HG02588 (cell line): ENCODE data around the gene CENPB.

Source experiments
- ATAC-seq: cut with Tn5 transposase; IDR thresholded peaks from one replicate; pipeline ENCODE4 v1.9.1; 2021; ENCODE audit warnings: mild to moderate bottlenecking, moderate library complexity; ENCODE audit not compliant: unreplicated experiment

The CENPB gene

DNA sequence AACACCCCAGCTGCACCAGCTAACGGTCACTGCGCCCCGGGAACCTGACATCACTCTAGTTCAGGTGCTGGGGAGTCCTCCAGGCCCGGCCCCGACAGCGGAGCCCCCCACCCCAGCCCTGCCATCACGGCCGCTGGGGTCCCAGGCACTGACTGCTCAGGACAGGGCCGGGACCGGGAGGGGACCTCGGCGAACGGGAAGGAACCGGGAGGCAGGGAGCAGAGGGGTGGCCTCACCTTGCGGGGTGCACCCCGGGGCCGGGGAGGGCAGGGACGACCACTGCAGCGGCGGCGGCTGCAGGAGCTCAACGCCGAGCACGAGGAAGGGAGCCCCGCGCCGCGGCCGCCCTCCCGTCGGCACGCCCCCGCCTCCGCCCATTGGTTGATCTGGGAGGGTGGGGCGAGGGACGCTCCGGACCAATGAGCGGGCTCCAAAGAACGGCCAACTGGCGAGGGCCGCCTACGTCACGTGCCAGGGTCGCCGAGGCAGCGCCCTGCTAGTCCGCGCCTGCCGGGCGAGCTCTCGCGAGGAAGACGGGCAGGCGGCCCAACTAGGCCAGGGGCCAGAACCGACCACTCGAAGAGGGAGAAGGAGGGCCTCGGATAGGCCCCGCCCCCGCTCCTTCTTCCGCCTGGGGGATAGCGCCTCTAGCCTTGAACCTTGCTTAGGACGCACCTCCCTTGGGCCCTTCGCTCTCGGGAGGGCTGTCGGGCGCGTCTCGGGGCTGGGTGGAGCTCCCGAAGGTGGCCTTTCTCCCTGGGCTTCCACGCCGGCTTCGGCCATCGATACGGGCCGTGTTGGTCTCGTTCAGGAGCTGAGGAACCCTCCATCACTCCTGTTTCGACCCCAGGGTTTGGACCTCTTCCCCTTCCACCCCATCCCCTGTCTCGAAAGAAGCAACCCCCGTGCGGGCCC, 18.9 kb downstream of the CENPB start, which contains the start of gene ADISSP:
Gene ADISSP (minus strand): TSS at position 327 of the 915 bp plus-strand sequence. CDS start 7,653 bp downstream, outside the sequence.
- peak; percentile 90 for ATAC-seq

DNA sequence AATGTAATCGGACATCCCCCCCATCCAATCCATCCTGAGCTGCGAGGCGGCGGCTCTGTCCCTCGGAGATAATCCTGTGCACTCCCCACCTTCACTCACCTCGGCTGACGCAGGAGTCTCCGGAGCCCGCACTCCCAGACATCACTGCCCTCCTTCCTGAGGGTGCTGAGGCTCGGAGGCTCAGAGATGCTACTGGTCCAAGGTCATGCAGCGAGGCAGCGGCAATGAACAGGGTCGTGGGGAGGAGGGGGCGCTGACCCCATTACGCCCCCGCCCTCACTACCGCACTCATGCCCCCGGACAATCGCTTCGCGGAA, 19.5 kb downstream of the CENPB start:
- ATAC-seq = no peak

DNA sequence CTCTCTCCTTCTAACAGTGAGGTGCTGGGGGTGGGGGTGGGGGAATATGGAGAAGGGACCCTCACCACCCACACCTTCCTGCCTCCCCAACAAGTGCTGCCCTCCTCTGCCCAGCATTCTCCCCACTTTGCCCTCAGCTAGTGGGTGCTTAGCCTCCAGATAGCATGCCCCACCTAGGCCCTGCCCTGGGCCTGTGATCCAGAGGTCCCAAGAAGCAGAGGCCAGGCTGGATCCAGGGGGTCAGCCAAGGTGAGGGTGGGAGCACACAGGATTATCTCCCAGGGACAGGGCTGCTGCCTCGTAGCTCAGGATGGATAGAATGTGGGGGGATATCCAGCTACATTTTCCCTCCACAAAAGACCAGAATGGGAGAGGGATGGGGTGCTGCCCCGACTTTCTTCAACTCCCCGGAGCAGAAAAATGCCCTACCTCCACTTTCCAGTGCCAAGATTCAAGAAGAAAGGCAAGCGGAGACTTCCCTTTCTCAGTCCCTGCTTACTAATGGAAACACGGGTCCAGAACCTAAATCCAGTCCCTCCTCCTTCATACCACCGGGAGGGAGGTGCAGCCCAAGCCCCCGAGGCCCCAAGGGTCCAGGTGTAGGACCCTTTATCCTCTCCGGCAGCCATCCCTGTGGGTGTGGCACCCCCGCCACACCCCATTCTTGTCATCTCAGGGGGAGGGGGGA, 20.0 kb downstream of the CENPB start:
- ATAC-seq = no peak

DNA sequence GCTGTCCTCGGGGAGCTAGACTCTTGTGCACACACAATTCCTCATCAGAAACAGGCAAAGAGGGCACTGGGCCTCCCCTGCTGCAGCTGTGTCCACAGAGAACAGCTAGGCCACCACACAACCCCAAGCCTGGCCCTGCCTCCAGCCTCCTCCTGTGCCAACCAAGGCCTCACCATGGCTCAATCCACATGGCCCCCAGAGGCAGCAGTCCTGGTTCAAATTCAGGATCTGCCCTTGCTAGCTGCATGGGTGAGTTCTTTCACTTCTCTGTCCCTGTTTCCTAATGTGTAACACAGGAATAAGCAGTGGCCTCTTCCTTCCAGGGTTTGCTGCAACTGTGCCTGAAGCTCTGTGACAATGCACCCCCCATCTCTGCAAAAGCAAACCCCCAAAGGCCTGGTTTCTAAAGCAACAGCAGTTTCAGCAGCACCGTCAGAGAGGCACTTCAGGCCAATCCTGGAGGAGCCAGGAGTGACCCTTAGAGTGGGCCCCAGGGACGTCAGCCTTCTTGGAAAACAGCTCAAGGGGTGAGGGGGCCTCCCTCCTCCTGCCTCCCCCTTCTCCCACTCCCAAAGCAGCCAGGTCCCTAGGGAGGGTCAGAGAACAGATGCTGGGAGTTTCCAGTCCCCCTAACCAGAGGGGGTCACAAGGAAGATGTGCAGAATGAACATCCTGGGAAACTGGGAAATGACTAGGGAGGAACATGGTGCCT, 21.2 kb downstream of the CENPB start:
- no peak for ATAC-seq

DNA sequence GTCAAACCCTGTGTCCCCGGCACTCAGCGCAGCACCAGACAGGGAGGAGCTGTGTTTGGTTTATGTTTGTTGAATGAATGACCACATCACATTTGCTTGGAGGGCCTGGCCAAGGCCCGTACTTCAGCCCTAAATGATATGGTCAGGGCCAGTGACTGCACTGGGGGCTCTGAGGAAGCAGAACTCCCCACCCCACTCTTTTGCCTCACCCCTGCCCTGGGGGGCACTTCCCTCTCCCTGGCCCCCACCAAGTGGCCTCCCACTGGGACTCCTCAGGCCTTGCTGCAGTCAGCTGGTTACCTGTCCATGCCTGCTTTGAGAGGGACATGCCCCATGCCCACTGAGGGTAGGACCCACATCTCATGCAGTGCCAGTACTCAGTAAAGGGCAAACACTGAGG, 21.9 kb downstream of the CENPB start:
- ATAC-seq = no peak

DNA sequence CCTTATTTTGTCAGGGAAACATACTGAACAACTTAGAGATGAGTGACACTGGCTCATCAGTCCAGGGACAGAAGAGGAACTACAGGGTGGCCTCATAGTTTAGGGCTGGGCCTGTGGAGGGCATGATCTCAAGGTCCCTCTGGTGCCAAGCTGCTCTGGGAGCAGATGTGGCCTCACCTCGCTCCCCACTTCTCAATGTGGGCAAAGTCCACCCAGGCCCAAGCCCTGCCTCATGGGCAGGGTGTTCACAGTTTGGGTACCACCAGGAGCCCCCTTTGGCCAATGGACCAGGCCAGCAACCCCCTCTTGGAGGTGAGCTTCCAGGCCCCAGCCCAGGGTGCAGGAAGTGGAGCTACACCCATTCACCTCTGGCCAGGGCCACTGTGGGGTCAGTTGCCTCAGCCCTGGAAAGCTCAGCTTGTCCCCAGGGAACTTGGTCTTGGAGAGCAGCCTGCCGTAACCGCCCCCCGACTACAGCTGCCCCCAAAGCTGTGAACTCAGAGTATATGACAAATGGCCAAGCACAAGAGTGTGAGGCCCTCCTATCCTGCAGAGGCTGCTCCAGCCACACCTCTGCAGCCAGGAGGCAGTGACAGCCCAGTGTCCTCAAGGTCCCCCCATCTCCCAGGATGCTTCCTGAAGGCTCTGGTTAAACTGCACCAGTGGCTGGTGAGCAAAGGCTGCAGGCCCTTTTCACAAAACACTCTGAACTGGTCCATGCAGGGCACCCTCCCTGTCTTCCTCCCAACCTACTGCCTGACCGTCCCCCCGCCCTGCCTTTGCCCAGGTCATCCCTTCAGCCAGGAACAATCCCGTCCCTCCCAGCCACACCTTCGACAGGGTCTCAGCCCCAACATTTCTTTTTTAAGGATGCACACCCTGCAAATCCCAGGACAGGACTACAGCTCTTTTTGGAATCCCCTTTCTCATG, 22.6 kb downstream of the CENPB start:
- ATAC-seq = no peak

DNA sequence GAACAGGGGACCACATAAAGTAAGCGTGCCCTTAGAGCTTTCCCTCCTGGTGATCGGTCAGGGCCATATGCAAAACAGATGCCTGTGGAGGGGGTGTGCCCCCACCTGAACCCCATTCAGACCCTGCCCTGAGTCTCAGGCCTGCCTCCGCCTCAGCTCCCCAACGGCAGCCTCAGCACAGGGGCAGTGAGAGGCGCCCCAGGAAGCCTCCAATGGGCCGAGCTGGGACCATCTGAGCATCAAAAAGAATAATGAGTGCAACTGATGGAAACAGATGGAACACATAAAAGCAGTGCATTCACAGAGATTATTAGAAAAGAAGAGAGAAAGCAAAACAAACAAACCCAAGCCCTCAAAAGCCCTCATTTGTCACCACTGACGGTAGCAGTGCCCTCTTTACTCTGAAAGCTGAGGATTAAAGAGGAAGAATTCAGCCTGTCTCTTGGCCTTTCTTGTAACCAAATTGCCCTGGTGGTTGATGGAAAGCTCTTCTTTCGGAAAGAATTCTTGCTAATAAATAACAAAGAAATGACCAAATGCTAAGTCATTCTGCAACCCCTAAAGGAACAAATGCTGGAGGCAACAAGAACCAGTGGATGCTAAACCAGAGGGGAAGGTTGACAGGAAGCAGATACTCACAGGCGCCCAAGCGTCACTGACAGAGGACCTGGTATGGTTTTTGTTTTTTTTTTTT, 25.7 kb downstream of the CENPB start:
- no peak for ATAC-seq

DNA sequence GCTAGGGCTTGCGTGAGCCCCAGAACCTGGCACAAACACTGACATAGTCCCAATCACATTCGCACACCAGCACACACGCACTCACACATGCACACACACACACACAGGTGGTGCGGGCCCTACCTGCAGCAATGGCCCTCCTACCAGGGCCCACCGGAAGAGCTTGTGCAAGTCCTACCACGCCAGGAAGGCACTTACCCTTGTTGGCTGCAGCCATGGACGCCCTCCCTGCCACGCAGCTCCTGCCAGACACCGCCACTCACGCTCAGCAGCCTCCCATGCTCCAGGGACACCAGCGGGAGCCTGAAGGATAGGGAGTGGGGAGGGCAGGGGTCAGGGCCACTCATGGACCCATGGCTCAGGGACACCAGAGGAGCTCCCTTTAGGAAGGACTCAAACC, 26.7 kb downstream of the CENPB start:
- no peak for ATAC-seq

DNA sequence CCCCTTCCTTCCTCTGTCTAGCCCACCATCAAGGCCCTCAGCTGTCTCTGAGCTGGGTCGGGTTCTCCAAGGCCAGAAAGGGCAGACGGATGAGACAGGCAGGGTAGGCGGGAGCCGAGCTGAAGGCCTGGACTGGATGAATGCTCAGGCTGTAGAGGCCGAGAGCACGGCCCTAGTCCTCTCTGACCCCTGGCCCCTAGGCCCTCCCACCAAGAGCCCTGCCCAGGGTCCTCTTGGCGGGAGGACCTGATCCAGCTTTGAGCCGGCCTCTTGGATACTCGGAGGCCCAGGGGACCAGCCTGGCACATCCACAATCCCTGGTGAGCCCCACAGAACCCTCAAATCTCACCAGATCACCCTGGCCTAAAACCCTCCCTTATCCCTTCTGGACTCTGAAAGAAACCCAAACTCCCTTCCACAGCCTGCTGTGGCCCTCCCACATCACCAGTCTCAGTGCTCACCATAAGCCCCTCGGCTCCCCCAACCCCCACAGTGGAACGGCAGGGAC, 27.2 kb downstream of the CENPB start:
- ATAC-seq = no peak

DNA sequence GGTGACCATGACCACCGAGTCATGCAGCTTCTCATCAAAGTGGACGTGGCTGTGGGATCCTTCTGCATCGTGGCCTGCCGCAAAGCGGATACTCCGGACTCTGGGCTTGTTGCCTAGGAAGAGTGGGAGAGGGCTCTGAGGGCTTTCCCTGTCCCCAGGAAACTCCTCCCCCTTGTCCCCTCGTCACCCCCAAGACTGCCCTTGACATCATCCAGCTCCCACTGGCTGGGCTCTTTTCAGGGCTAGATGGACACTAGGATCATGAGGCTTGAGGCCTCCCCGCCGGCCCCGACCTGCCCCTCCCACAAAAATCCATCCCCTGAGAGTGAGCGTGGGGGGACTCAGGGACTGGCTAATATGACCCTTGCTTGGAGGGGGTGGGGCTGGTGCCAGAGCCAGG, 28.0 kb downstream of the CENPB start:
- ATAC-seq = no peak

DNA sequence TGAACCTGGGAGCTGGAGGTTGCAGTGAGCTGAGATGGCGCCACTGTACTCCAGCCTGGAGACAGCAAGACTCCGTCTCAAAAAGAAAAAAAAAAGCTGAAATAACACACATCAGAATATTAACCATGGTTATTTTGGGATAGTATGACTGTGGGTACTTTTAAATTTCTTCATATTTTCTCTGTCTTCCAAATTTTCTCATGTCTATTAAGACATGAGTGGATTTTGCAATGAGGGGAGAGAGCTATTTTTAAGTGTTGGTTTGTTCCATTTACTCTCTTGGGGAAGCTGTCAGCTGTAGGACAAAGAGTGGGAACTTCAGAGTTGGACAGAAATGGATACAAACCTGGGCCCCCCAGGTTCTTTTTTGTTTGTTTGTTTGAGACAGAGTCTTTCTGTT, 29.3 kb downstream of the CENPB start:
- ATAC-seq = no peak

DNA sequence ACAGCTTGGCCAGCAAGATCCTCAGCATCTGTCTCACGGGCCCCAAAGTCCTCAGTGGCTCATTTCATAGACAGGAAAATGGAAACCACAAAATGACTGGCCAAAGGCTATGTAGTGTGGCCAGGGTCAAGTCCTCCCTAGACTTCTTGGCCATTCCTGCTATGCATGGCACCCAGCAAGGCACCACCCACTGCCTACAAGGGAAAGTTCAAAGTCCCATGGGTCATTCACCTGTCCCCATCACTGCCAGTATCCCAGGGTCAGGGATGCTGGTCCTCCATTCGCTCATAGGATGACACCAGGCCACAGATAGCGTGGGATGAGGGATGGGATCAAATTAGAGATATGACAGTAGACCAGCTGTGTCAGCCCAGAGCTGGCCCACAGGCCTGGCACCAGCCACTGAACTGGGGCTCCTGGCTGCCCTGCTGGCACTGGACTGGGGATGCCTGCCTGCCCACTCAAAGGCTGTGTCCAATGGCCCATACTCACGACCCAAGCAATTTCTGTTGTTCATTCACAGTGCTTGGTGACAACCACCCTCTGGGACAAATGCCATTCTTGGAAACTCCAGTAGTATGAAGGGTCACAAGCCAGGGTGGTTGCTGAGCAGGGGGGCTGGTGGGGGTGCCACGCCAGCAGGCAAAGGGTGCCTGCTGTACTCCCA, 30.6 kb downstream of the CENPB start:
- ATAC-seq = no peak

DNA sequence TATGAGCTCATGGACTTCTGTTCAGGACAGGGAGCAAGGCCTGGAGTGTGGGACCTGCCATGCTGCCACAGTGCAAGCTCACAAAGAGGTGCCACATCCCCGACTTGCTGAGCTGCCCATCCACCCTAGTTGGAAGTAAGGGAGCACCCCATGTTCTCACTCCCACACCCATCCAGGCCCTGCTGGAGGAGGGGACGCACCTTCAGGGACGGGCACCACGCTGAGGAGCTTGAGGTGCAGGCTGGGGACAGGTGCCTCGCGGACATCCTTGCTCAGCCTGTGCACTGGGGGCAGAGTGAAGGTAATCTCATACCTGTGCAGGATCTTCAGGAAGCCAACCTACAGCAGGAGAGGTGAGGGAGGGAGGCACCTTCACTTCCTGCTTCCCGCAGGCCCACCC, 31.3 kb downstream of the CENPB start:
- ATAC-seq = no peak

DNA sequence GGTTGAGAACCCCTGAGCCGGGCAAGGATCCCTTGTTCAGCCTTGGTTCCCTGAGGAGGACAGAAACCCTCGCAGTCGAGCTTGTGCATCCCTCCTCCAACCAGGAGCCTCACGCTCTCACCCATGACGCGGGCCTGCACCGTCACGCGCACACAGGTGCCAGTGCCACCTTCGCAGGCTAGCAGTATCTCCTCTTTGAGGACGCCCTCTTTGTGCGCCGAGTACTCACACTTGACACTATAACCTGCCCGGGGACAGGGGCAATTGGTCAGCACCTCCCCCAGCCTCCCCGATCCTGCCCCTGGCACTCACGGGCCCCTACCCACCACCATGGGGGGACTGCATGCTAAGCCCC, 32.3 kb downstream of the CENPB start:
- ATAC-seq = no peak

DNA sequence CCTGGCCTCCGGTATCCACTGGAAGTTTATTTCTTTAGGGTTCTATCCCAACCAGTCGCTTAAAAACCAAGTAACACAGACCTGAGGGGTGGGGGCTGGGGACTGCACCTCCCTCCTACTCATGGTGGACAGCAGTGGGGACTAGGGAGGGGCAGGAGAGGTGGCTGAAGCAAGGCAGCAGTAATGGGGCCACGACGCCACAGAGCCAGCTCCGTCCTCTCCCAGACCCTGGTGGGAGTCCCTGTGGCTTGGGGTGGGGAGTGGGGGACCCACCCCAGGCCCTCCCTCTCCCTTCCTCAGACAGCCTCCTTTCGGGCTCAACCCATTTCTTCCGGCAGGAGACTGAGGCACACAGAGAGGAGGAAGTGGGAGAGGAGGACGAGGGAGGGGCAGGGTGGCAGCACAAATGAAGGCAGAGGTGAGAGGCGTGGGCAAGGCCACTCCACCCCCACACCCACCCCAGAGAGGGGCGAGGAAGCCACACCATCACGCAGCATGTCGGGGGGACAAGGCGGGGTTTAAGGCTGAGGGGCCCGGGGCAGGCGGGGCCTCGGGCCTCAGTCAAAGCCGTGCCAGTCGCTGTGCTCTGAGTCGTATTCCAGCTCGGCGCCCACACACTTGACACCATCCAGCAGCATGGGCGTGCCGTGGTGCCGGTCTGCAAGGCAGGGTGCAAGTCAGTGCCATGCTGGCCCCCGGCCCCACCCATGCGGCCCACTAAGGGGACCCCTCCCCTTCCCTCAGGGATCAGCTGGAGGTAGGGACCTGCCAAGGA, 32.9 kb downstream of the CENPB start:
- no peak for ATAC-seq

DNA sequence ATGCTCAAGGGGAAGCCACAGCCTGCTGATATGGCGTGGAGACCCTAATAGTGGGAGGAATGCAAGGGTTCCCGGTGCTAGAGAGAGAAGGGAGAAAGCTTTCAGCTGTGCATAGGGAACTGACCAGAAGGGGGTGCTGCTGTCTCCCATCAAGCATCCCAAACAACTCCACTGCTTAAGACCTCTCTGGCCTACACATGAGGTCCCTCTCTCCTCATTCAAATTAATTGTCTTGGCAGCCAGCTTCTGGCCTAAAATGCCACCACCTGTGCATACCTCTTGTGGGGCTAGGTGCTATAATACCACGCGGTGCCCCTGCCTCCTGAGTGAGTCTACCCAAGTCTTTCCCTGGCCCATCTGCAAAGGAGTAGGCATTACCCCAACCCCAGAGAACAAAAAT, 33.4 kb downstream of the CENPB start:
- no peak for ATAC-seq

DNA sequence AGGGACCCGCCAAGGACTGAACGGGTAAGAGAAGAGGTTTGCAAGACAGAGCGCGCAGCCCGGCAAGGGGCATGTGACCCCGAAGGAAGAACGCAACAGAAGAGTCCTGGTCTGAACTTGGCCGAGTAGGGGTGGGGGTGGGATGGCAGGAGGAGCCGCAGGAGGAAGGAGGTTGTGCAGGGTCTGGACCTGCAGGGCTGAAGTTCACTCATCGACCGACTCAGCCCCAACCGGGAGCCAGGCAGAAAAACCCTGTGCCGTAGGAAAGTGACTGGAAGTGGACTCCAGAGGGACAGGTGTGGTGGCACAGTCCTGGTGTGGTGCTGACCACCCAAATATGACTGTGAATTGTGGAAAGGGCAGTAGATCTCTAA, 34.2 kb downstream of the CENPB start:
- ATAC-seq = no peak

DNA sequence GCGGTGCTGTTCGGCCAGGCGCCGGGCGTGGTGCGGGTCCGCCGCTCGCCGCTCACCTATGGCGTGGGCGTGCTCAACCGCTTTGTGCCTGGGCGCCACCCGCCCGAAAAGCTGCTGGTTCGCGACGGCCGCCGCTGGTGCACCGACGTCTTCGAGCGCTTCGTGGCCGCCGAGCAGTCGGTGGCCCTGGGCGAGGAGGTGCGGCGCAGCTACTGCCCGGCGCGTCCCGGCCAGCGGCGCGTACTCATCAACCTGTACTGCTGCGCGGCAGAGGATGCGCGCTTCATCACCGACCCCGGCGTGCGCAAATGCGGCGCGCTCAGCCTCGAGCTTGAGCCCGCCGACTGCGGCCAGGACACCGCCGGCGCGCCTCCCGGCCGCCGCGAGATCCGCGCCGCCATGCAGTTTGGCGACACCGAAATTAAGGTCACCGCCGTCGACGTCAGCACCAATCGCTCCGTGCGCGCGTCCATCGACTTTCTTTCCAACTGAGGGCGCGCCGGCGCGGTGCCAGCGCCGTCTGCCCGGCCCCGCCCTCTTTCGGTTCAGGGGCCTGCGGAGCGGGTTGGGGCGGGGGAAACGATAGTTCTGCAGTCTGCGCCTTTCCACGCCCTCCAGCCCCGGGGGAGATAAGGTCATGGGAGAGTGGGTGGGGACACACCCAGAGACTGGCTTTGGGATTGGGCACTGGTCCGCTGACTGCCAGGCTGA, 34.7 kb downstream of the CENPB start:
- ATAC-seq = no peak
